Cerebellar cortex (tissue), 1 donor: Measurements from ENCODE around the gene OXA1L.
"Not testable (repeated sequence)": the region's sequence is repeated elsewhere in the genome, so short reads cannot be mapped to it uniquely, and the experiment has no call there.

Experiments used
- DNase-seq: peaks from one replicate; pipeline ENCODE4 v3.0.0-alpha.2; 2015; ENCODE audit warnings: low spot score

OXA1L gene

GRCh38 chr14:22801716-22802115, 35.2 kb downstream of the OXA1L start:
- no peak for DNase-seq

GRCh38 chr14:22802860-22803686, 36.6 kb downstream of the OXA1L start:
- no peak for DNase-seq

GRCh38 chr14:22803687-22803974, 37.1 kb downstream of the OXA1L start:
- DNase-seq: no peak

- DNase-seq: not testable (repeated sequence)
Observed at GRCh38 chr14:22805235-22805634, 38.7 kb downstream of the OXA1L start.

GRCh38 chr14:22807432-22808087, 41.1 kb downstream of the OXA1L start:
- DNase-seq: no peak

GRCh38 chr14:22808388-22809209, 42.1 kb downstream of the OXA1L start:
- no peak for DNase-seq

- no peak for DNase-seq
Observed at GRCh38 chr14:22811722-22812121, 45.2 kb downstream of the OXA1L start.

- DNase-seq: no peak
Observed at GRCh38 chr14:22812744-22813143, 46.3 kb downstream of the OXA1L start.

- no peak for DNase-seq
Observed at GRCh38 chr14:22813145-22813544, 46.7 kb downstream of the OXA1L start.

- no peak for DNase-seq
Observed at GRCh38 chr14:22814373-22814772, 47.9 kb downstream of the OXA1L start.

- DNase-seq: peak; percentile 28
Observed at GRCh38 chr14:22814941-22815713, 48.6 kb downstream of the OXA1L start, which contains the start of gene SLC7A7. SLC7A7 (minus strand) TSS chr14:22815435; CDS start chr14:22813398, 2,037 bp downstream.

GRCh38 chr14:22819151-22819988, 52.9 kb downstream of the OXA1L start:
- peak; percentile 32 for DNase-seq

GRCh38 chr14:22820731-22821130, 54.2 kb downstream of the OXA1L start:
- no peak for DNase-seq

GRCh38 chr14:22821193-22822015, 54.9 kb downstream of the OXA1L start:
- DNase-seq: no peak

GRCh38 chr14:22822016-22822570, 55.6 kb downstream of the OXA1L start:
- no peak for DNase-seq
